Eye (tissue), 1 donor: ENCODE data around the gene IRX1.

Source experiments
- DNase-seq: peaks from one replicate; pipeline ENCODE4 v3.0.0-alpha.2; 2015

Gene IRX1

GRCh38 chr5:3595006-3595961 lies at the start of gene IRX1:
Gene IRX1 (plus strand): TSS chr5:3595832. CDS start chr5:3596106, 274 bp downstream.
- DNase-seq, result peak; percentile 73

GRCh38 chr5:3546028-3546427 lies 49.6 kb upstream of the IRX1 start:
- DNase-seq, result no peak

- no peak for DNase-seq
Measured at GRCh38 chr5:3564116-3564515, 31.5 kb upstream of the IRX1 start.

DNA sequence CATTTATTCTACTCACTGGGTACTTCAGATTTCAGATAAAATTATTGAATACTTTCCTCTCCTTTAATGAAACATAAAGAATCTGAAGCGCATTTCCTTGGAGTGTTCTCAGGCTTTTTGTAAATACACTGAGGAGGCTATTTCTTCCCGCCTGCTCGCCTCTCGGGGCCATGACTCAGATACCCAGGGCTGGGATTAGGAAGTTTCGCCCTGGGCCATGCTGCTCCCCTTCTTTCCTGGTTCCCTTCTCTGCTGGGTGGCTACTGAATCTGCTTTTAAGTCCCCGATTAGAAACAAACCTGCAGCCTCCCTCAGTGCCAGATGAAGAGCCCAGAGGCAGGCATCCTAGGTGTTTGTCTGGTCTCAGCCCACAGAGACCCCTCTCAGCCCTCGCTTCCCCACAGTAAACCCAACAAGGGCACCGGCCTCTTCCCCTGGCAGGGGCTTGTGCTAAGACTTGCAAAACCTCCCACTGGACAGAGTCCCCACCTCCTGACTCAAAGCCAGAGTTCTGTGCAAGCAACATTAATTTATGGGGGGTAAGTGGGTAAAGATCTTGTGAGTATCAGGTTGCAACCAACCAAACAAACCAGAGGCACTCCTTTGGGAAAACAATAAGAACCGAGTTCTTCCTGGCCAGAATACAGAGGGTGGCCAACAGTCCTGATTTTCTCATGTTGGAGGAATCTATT lies 30.7 kb upstream of the IRX1 start:
- DNase-seq, result no peak

- DNase-seq, result no peak
Measured at GRCh38 chr5:3584724-3585531, 10.7 kb upstream of the IRX1 start.

- peak; percentile 69 for DNase-seq
Measured at GRCh38 chr5:3590161-3590966, 5.3 kb upstream of the IRX1 start.

DNA sequence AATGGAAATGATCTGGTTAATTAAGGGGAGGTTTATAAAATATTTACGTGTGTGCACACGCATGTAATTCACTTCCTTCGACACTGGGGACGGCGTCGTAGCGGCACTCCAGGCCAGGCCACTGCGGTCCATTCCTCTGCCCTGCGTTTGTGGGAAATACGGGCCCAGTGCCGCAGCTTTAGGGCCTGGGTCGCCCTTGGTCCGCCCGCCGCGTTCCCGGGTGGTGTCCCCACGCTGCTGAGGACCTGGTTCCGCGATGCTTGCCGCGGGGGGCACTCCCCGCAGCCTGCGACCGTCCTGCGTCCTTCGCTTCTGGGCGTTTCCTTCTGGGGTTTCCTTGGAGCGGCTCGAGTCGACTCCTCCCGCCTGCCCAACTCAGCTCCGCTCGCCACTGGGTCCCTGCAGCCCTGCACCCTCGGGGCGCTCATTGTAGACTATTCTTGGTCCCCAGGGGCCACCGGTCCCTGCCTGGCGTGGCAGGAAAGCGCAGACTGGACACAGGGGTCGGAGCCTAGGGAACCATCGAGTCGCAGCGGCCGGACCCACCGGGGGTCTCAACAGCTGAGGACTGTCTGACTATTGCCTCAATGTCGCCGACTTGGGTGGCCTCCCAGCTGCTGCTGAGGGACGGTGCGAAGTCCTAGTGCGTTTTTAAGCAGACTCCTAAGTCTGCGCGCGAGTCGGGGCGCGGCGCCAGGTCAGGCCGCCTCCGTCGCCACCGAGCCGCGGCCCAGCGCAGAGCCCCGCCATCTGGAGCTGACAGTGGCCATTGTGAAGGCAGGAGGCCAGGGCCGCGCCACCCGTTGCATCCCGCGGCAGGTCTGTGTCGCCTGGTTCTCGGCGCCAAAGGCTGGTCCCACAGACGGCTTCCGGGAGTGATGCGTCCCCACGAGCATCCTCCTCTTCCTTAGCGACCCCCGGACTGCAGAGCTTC lies 4.4 kb upstream of the IRX1 start:
- DNase-seq, result peak; percentile 42

DNA sequence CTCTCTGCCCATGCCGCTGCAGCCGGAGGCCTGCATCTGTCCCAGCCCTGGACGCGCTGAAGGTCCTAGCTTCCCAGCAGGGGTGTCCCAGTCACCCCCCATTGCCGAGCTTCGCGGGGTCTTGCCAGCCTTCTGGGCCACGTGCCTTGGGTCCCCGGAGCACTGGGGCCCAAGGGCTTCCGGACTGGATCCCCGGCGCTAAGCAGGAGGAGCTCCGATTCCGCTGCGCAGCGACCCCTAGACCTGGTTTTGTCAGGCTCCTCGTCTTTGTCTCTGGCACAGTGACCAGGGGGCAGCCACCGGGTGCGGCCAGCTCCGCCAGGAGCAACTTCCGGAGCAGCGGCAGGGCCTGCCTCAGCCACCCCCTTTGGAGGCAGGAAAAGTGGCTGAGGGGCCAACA lies 3.3 kb upstream of the IRX1 start:
- peak; percentile 73 for DNase-seq

DNA sequence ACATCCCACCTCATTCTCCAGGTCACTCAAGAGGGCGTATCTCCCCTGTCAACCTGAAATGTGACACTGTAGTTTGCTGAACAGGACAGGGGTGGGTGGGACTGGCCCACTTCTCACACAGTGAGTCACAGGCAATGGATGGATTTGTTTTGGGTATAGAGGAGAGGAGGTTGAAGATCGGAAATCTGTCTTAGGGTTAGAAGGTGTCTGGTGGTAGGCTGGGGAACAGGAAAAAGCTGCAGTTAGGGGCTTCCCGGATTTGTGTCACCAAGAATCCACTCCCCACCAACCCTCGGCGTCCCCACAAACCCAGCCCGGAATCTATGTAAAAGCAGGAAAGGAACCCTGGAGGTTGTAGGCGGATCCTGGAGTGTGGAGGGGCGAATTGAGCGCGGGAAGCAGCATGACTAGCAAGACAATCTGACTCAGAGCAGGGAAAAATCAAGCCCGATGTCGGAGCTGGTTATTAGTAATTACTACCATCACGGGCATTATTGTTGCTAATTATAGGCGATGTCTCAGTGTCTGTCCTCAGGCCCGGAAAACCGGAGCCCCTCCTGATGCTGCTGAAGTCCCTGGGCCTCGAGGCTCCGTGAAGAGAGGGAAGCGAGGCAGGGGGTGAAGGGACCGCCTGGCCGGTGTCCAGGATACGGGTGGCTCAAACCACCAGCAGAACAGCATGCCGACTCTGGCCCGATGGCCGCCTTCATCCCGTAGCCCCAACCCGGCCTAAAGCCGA lies 1.7 kb upstream of the IRX1 start:
- DNase-seq, result peak; percentile 67

DNA sequence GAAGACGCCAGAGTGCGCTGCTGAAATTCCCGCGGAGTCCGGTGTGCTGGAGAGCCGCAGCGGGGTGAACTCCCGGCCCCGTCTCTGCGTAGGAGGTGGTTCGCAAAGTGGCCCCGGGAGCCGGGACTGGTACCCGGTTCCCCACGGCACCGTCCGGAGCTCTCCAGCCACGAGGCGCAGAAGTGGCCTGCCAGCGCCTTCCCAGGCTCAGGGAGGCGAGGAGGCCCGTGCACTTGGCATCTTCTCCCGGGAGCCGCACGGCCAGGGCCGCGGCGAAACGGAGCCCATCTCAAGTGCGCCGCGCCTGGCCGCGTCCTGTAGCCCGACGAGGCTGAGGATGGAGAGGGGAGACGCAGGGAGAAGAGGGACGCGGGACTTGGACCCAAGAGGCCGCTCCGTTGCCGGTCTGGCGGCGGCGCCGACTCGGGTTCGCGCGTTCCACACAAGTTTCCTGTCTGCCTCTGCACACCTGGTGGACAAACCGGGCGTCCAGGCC lies 1.1 kb upstream of the IRX1 start:
- DNase-seq, result peak; percentile 84

GRCh38 chr5:3596261-3596825 lies 711 bp downstream of the IRX1 start:
- DNase-seq, result peak; percentile 68

DNA sequence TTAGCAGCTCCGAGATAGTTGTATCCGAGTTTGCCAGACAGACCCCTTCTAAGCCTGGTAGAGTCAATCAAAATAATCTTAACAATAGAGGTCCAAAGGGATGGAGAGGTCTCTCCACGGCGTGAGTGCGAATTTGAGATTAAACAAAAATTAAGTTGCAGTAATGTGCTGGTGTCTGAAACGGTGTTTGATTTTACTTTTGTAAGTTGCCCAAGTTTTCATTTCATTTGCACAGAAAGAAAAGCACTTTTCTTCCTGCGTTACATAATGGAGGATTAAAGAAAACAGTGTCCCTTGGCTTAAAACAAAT lies 1.2 kb downstream of the IRX1 start:
- no peak for DNase-seq

GRCh38 chr5:3597167-3598007 lies 1.8 kb downstream of the IRX1 start:
- peak; percentile 76 for DNase-seq

DNA sequence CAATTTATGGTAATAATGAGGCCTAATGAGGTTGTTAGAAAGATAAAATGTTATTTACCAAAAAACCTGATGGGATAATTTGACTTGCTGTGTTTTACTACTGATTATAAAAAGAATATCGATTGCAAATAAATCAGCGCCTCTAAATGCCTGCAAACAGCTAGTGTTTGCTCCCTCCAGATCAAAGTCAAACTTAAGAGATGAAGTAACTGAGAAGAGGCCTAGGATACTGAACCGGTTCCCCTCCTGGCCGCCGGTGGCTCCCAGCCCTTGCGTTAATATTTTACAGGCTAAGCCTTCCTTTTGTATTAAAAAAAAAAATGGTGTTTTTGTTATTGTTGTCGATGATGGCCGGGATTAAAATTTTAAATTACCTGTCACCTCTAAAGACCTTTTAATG lies 2.6 kb downstream of the IRX1 start:
- peak; percentile 63 for DNase-seq

DNA sequence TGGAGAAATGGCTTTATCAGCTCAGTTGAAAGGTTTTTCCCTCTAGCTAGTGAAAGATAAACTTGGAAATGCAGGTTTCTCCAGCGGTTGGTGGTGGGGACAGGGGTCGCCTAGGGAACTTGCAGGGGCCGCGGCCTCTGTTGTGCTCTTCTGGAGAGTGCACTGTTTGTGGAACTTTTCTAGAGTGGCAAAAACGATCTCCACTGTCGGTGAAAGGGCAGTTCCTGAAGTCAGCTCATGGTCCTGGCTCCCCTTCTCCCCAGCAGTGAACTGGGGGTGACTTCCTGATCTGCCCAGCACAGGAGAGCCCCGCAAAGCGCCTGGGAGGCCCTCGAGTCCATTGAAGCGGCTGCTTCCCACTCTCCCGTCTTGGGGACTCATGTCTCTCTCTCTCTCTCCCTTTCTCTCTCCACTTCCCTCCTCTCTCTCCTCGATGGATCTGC lies 3.2 kb downstream of the IRX1 start:
- peak; percentile 70 for DNase-seq

GRCh38 chr5:3599226-3600105 lies 3.8 kb downstream of the IRX1 start:
- DNase-seq, result peak; percentile 81

DNA sequence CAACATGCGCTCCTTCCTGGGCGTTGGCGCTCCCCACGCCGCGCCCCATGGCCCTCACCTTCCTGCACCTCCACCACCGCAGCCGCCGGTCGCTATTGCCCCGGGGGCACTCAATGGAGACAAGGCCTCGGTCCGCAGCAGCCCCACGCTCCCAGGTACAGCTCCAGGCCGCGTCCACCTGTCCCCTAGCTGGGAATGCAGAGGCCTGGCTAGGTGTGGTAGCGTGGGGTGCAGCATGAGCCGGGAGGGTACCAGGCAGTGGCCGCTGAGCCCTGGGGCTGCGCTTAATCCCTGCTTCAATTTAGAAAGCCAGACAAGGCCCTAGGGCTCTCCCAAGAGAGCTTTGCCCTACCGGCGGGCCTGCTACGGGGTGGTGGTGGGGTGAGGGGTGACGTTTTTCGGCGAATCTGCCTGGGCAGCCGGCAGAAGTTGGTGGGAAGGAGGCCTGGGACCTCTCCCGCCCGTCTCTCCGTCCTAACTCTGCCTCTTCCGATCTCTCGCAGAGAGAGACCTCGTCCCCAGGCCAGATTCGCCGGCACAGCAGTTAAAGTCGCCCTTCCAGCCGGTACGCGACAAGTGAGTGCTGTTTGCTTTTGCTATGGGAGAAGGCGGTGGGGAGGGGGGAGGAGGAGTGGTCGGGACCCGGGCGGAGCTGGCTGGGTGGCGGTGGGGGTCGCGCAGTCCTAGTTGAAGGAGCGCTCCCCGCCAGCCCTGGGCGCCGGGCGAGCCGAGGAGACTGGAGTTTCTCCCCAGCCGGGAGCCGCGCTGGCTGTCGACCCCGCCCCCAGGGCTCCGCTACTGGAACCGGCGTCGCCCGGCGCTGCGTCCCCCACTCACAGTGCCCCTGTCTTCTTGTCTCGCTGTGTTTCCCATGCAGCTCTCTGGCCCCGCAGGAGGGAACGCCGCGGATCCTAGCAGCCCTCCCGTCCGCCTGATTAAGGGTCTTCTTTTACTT lies 4.8 kb downstream of the IRX1 start:
- peak; percentile 79 for DNase-seq
